Stimulated activated CD4-positive, alpha-beta T cell treated with anti-CD3 and anti-CD28 coated beads, Interleukin-2, amount 100 ng/mL, for 24 hours (primary cell): ENCODE measurements around the gene SLC1A1.

ENCODE experiments used
- DNase-seq, 2 donors: peaks; one replicate each; pipeline ENCODE4 v3.0.0-alpha.2; 2020

SLC1A1 gene

DNA sequence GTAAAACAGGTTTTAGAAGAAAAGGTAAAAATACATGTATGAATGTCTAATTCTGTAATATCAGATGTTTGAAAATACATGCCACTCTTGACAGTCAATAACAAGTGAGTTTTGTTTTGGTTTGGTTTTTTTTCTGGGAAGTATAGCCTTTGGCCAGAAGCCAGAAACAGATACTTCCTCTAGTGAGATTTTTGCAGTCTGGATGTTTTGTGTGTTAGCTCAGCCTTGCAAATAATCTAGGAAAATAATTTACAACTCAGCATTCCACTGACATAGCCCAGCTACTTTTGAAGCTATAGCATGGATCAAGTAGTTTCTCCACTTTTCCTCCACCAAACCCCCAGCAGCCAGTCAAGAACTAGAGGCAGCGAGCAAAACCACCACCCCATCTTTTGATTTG is 56.7 kb downstream of the SLC1A1 start:
- no peak for DNase-seq

DNA sequence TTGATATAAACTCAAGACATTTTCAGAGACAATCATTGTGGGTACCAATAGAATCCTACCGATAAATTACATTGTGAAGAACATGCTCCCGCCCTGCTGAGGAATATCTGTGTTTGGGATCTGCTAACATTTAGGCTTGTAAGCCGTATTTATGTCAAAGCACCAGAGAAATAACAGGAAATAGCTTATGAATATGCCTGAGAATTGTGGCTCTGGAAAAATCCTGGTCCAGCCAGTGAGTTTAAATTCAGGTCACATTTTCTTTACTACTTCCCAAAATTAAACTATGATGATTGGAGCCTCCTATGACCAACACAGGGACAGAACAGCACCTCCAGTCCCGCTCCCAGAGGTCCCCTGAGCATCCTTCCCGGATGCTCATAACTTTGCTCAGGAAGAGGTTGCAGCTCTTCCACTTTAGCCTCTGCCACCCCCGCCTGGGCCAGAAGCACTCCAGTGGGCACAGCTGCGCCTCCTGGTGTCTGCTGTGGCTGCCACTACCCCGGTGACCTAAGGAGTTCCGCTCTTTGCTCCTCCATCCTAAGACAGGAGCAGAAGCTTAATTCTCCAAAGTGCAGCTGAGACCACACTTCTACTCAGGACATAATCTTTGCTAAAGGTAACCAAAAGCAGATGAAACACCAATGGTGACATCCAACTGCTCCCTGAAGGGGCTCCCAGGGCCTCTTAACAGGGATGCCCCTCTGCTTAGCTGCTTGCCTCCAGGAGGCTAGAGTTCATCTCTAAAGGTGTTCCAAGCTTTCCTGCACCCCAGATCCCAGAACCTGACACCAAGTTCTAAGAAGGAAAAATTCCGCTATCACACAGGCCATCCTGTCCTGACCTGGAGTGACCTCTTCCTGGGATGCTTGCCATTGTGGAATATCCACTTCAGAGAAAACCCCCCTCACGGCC is 58.8 kb downstream of the SLC1A1 start:
- DNase-seq, result peak in 1 of 2 donors; percentile 17

DNA sequence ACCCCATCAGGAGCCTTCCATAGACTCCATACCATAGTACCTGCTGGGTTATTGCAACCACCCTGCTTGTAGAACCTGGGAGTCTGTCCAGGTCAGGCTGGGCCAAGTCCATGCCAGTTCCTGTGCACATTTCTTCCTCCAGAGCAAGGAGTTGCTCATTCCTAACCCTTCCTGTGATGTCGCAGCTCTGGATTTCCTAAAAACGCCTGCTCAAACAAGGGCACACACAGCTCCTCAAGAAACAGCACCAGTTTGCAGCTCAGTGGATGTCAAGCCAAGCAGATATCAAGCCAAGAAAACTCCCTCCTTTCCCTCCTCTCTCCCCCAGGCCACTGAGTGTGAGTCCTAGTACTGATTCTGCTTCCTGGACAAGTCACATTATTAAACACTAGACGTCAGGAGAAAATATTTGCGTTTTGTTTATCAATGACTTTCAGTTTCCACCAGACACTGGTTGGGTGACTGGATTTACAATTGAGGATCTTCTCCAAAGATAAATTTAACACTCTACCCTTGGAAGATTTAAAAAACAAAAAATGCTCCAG is 59.6 kb downstream of the SLC1A1 start:
- no peak for DNase-seq

DNA sequence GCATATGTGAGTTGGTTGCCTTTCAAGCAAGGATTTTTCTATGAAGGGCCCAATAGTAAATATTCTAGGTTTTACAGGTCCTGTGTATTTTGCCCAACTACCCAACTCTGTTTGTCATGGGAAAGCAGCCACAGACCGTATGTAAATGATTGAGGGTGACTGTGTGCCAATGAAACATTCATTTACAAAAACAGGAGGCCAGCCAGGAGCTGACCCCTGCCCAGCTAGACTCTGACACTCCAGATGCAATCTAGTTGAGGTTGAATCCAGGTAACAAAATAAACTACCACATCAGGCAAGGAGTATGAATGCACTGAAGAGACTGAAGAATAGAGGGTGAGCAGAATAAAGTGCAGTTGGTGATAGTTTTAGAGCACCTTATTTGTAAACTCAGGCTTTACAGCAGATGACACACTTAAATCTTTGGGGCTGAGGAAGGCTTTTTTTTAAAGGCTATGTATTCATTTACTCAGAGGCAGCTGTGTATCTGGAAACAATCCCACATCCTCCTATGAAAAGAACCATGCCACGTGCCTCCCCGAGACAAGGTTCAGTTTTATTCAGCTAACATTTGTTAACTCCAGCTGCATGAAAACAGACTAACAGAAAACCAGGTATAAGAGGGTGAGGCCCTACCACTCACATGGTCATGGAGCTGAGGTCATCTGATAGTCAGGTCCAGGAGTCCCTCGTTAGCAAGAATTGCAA is 60.7 kb downstream of the SLC1A1 start:
- no peak for DNase-seq

DNA sequence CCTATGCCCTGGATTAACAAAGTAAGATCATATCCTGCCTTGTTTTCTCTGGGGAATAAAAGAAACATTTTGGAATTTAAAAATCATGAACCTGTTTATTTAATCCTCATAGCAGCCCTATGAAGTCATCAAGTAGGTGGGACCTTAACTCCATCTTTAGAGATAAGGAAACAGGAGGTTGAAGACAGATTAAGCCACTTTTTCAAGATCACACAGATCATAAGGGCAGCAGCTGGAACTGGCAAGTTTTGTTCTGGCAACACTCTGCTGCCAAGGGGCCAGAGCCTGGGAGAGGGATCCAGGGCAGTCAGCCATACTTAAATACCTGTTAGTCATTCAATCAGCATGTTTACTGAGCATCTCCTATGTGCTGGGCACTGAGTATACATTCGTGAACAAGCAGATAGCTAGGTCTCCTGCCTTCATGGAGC is 63.7 kb downstream of the SLC1A1 start:
- DNase-seq, result no peak

DNA sequence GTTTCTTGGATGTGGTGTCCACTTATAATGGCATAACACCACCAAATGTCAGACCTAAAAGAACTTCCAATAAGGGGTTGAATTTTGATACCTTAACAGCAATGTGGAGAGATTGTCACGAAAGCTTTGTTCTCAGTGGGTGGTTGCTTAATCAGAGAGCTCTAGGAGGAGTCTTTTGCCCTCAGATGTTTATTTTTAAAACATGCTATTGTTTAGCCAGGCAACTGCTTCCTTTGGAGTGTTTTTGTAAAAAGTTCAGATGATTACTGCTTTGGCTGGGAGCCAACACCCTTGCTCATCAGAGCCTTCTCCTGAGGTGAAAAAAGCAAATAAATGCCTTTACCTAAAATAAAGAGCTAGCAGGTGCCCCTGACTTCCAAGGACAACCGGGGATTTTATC is 65.0 kb downstream of the SLC1A1 start:
- no peak for DNase-seq

DNA sequence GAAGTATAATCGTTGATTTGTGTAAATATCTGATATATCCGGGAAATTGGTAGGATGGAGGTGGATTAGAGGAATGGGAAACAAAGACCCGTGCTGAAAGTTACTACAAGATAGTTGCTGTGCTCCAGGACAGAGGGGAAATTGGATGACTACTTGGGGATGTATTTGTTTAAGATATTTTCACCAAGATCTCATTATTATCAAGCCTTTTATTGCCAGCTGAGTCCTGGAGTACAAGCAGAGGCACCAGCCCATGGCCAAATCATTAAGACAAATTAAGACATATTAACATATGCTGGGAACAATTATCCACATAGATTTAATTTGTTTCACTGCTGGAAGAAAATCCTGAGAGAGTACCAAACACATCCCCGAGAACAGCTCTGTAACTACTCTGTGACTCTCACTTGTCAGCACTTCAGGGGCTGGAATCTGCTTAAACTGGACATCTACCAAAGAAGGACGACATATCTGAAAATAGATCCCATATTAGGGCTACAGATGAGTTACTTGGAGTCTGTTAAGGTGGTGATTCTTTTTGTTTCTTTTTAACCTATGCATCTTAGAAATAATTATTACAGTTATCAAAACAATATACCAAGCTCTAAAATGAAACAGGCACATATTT is 68.2 kb downstream of the SLC1A1 start:
- DNase-seq, result no peak

DNA sequence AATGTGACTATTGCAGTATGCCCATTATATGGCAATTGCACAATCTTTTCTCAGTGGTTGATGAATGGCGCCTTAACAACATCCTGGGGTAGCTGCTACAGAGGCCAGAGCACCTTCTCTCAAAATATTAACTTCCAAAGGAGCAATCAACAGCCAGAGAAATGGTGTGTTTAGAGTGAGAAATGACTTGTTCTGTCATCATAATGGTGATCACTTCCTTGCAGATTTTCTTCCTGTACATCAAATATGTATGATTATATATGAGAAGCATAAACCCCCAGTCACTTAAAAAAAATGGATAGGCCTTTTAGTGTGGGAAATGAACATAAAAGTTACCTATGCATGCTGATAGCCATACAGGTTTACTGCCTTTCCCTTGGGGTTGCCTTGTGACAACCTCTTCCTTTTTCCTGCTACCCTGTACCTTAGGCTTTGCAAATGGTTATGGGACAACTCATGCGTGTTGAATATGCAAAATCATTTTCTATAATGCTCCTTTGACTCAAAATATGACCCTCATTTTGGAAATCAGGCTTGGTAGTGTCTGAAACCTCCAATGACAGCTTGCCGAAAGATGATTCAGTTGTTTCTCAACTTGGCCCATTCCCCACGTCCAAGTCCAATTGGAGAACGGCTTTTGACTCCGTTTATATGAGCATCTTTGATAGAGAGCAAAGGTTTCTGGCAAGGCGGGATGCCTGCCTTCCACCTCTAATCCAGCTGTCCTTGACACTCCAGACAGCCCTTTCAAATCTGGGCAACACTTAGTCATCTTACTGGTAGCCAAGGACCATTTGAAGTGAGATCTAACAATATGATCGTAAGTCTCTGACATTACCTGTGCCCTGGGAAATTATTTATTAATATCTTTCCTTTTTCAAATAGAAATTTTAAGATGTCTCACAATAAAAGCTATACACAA is 69.3 kb downstream of the SLC1A1 start:
- DNase-seq, result no peak

DNA sequence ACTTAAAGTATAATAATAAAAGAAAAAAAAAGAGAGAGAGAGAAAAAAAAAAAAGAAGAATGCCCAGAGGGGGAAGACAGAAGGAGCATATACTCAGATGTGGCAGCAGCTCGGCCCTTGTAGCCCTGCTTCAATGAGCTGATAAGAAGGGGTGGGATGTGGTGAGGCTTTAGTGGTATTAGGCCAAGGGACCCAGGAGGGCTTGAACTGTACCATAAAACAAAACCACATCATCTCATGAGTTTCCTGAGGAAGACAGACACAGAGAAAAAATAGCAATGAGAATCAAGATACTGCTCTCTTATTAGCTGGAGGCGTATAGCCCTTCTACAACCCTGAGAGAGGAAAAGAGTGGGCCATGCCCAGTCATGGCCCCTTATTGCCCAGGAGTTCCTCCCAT is 72.8 kb downstream of the SLC1A1 start:
- no peak for DNase-seq

DNA sequence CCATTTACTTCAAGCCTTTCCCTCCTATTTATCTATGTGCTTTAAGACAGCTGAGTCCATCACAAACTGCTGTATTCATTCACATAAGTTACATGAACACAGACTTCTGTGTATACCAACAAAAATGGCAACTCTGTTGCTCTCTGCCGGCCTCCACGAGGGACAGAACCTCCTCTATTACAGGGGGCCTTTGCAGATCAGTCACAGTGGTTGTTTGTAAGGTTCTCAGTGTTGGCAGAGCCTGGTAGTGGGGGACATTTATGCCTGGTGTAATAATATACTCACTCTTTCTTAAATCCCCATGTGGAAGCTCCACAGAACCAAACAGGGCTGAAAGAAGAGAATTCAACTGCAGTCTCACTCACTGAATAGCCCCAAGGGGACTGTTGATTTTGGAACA is 76.5 kb downstream of the SLC1A1 start:
- DNase-seq, result no peak

DNA sequence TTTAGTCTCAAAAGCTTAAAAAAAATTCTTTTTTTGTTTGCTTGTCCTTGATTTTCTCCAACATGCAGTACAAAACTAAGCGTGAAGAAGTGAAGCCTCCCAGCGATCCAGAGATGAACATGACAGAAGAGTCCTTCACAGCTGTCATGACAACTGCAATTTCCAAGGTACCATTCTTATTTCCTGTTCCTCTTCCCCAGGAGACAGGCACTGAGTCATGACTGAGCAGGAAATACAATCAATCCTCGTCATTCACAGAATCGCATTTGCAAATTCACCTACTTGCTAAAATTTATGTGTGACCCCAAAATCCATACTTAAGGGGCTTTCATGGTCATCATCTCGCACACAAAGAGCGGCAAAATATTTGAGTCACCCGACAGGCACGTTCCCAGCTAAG is 77.3 kb downstream of the SLC1A1 start:
- no peak for DNase-seq

DNA sequence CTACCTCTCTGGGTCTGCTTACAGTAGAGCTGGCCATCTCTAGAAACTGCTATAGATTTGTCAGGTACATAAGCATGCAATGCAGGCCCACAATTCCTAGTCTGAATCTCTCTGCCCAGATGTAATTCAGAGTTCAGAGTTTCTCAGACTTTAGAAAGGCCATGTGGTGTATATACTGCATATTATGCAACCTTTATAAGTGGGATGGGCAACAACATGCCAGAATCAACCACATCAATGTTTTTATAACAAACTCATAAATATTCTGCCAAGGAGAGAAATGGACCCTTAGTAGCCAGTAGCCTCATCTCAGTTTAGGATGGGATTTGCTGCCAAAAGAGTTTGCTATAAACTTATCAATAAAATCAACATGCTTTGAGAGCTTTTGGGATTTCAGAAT is 78.8 kb downstream of the SLC1A1 start:
- no peak for DNase-seq

DNA sequence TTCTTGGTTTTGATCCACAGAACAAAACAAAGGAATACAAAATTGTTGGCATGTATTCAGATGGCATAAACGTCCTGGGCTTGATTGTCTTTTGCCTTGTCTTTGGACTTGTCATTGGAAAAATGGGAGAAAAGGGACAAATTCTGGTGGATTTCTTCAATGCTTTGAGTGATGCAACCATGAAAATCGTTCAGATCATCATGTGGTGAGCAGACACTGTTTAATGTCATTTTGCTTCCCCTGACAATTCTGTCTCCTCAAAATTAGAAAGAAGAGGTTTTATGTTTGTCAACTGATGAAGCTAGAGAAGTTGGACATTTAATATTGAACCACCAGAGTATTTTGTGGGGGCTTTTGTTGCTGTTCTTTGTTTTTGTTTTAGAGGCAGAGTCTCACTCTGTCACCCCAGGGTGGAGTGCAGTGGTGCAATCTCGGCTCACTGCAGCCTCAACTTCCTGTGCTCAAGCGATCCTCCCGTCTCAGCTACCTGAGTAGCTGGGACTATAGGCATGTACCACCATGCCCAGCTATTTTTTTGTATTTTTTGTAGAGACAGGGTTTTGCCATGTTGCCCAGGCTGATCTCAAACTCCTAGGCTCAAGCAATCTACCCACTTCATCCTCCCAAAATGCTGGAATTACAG is 82.0 kb downstream of the SLC1A1 start:
- DNase-seq, result peak in 1 of 2 donors; percentile 9

DNA sequence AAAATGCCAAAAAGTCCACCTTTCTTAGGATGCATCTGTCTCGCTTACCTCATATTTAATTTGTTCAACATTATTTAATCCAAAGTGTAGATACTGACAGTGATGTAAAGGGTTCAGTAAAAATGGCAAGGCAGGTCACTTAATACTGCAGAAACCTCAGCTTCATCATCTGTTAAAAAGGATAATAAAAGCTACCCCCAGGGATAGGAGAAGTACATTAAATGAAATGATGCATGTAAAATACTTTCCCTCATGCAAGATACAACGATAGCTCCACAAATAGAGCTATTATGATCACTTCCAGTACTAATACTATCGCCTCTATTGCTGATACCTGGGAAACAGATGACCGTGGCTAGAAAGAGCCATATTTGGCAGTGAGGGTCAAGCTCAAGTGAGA is 82.9 kb downstream of the SLC1A1 start:
- DNase-seq, result no peak

DNA sequence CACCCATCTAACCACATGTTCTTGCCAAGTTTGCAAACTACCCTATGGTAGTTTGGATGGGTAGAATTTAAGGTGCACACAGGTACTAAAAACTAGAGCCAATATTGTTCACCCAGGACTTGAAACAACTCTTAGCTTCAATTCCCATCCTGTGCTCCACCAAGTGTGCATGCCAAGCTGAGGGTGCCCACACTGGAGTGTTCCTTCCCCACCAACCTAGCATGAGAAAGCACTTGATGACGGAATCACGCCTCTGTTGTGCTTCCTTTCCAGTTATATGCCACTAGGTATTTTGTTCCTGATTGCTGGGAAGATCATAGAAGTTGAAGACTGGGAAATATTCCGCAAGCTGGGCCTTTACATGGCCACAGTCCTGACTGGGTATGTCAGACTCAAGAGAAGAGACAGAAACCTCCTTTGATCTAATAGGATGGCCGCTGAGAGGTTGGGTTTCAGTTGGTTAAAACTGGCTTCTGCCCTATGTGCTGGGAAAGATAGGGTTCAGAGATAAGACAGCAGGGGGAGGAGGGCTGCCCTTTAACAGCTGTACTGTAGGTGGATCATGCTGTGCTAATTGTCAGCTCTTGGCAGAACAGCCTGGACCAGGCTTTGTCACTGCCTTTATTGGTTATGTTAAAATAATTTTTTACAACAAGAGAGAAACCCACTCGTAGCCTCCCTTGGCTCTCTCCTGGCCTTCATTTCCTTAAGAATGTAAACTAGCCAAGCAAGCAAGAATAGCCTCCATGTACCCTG is 83.5 kb downstream of the SLC1A1 start:
- DNase-seq, result no peak

DNA sequence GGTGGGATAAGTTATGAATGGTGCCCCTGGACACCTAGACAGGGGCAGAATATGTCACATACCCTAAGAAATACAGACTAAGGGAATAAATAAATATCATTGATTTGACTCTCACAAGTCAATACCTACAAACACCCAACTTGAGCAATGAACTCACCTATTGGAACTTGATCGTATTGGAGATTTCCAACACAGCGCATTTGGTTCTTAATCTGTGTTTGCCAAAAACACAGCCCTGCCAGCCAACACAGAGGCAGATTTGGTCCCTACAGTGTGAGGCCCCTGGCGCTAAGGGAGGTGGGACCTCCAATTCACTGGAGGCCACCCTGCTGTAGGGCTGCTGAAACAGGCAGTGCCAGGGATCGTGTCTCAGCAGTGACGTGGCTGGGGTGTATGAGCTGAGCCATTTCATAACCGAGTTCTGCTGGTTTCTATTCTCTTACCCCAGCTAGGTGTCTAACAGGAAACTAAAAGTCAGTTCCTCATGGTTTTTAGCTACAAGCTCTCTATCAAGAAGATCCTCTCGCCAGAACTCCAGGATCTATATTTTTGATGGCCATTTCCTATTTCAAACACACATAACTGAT is 84.5 kb downstream of the SLC1A1 start:
- no peak for DNase-seq

DNA sequence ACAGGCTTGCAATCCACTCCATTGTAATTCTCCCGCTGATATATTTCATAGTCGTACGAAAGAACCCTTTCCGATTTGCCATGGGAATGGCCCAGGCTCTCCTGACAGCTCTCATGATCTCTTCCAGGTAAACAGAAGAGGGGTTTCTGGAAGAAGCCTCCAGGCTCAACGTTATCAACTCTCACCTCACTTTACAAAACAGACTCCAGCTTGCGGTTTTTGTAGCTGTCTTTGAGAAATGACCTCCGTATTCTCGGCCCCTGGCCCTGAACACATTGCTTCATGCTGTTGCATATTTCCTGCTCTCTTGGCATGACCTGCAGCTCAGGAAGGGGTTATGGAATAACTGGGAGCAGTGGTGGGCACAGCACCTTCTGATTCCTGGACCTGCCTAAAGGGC is 85.7 kb downstream of the SLC1A1 start:
- DNase-seq, result no peak

DNA sequence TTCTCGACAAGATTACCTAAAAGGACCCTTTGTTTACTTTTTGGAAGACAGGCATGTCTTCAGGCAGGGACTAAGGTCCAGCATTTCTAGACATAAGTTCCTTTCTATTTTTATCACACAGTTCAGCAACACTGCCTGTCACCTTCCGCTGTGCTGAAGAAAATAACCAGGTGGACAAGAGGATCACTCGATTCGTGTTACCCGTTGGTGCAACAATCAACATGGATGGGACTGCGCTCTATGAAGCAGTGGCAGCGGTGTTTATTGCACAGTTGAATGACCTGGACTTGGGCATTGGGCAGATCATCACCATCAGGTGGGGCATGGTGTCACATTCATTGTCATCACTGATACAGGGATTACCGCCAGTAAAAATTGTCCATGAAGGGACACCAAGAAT is 86.2 kb downstream of the SLC1A1 start:
- no peak for DNase-seq

DNA sequence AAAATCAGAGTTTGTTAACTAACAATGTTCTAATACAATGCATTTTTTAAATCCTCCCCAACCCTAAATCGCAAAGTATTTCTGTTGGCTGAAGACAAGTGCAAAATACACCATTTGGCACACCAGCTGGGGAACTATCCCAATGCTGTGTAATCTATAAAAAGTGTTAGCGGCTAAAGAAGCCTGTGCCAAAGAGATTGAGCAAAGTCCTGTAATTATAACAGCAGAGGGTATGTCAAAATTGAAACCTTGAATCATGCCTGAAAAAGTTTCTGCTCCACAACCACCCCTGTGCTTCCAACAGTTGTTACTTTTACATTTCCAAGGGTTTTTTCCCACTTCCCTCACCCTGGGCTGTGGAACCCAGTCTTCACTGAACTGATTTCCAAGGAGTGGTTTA is 88.7 kb downstream of the SLC1A1 start:
- no peak for DNase-seq

DNA sequence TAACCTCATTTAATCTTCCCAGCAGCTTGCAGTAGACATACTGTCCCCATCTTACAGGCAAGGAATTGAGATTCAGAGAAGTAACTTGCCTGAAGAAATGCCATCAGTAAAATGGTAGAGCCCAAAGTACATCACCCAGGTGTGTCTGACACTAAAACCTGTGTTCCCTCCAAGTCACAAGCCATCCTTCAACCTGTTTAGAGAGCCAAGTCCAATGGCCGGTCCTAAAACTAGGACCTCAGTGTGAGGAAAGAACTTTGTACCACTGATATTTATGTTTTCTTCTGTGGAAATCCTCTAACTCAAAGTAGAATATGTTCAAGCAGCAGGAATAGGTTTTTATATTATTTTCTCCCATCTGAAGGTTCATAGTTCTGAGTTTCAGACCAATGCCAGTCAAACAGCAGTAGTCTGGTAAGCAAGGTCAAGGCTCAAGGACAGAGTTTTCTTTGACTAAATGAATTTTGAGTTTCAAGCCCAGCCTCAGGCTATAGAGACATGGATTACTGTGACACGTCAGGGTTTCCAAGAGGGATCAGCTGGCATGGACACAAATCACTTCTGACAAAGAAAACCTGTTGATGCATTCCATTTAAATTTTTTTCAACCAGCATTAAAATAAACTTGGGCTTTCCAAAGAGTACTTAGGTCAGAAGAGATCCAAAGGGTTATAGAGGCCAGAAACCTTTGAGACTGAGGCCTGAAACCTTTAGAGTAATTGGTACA is 90.9 kb downstream of the SLC1A1 start:
- DNase-seq, result no peak
